Activated CD4-positive, CD25-positive, alpha-beta regulatory T cell treated with anti-CD3 and anti-CD28 coated beads, Interleukin-2, amount 50 U/mL, for 24 hours (primary cell): Measurements from ENCODE around the gene XIRP2.

Experiments used
- ATAC-seq, 2 donors: fragments of 150-1000 bp; cut with Tn5 transposase; one replicate each; pipeline ENCODE4 v1.10.0; 2021; ENCODE audit warnings: mild to moderate bottlenecking in 1 of 2, moderate library complexity in 1 of 2

Gene XIRP2, protein sequence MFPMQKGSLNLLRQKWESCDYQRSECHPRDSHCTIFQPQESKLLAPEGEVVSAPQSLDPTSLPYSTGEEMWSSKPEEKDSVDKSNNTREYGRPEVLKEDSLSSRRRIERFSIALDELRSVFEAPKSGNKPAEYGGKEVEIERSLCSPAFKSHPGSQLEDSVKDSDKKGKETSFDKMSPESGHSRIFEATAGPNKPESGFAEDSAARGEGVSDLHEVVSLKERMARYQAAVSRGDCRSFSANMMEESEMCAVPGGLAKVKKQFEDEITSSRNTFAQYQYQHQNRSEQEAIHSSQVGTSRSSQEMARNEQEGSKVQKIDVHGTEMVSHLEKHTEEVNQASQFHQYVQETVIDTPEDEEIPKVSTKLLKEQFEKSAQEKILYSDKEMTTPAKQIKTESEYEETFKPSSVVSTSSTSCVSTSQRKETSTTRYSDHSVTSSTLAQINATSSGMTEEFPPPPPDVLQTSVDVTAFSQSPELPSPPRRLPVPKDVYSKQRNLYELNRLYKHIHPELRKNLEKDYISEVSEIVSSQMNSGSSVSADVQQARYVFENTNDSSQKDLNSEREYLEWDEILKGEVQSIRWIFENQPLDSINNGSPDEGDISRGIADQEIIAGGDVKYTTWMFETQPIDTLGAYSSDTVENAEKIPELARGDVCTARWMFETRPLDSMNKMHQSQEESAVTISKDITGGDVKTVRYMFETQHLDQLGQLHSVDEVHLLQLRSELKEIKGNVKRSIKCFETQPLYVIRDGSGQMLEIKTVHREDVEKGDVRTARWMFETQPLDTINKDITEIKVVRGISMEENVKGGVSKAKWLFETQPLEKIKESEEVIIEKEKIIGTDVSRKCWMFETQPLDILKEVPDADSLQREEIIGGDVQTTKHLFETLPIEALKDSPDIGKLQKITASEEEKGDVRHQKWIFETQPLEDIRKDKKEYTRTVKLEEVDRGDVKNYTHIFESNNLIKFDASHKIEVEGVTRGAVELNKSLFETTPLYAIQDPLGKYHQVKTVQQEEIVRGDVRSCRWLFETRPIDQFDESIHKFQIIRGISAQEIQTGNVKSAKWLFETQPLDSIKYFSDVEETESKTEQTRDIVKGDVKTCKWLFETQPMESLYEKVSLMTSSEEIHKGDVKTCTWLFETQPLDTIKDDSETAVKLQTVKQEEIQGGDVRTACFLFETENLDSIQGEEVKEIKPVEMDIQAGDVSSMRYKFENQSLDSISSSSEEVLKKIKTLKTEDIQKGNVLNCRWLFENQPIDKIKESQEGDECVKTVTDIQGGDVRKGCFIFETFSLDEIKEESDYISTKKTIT (N-terminal part only)

GRCh38 chr2:166888180-166888579 is at the start of gene XIRP2:
TSS of gene XIRP2 (plus strand) at chr2:166888480. CDS start at chr2:166903483, 15,003 bp downstream.
- ATAC-seq: no peak

- no peak for ATAC-seq
These were observed 47.1 kb upstream of the XIRP2 start for GRCh38 chr2:166841152-166841551.

- no peak for ATAC-seq
These were observed 46.6 kb upstream of the XIRP2 start for GRCh38 chr2:166841679-166842078.

DNA sequence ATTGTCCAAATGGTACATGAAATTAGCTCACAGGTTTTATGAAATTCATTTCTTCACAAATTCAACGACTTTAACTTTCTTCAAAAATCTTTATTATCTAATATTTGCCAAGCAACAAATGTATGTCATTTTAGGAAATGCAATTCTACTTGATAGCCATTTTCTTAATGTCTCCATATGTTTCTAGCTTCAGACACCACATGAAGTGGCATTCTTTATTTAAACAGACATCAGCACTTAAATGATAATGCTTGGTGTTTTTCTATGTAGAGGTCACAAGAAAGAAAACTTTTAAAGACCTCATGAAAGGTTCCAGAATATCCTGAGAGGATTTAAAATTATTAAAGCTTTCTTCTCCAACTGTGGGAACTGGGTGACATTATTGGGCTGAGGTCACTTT is 44.2 kb upstream of the XIRP2 start:
- no peak for ATAC-seq

DNA sequence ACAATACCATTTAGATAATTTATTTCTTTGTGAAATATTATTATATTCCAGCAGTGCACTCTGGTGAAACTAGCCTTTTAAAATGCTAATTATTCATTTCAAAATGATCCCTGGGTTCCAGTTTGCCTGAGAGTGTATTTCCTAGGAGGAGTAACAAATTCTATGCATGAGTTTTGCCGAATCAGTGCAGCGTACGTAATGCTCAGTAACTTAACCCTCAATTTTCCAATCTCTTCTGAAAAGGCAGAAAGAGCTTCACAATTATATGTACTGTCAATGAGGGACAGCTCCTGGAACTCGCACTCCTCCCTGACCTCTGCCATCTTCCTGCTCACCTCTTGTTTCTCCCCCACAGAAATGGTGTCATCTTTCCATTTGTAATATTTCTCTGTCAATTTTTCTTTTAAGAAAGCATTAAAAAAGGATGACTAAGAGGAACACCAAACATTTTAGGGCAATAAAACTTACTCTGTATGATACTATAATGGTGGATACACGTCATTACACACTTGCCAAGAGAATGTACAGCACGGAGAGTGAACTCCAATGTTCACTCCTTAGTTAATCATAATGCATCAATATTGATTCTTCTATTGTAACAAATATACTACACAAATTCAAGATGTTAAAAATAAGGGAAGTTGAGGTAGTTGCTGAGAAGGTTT is 25.7 kb upstream of the XIRP2 start:
- ATAC-seq: no peak

GRCh38 chr2:166867874-166868514 is 20.3 kb upstream of the XIRP2 start:
- no peak for ATAC-seq

DNA sequence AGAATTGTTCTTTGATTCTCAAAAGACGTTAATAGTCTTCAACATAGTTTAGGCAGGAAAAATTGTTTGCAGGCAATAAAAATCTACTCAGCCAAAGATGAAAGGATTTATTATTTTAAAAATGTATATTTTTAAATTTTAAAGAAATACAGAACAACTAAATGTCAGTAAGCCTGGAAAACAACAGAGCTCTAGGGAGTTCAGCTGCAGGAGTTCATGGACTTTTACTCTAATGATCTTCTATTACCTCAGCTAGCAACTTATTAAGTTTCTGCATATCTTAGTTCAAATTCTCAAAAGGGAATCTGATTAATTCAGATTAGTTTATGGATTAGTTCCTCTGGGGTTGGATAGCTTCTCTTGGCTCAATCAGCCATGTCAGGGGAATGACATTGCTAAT is 17.9 kb upstream of the XIRP2 start:
- no peak for ATAC-seq

DNA sequence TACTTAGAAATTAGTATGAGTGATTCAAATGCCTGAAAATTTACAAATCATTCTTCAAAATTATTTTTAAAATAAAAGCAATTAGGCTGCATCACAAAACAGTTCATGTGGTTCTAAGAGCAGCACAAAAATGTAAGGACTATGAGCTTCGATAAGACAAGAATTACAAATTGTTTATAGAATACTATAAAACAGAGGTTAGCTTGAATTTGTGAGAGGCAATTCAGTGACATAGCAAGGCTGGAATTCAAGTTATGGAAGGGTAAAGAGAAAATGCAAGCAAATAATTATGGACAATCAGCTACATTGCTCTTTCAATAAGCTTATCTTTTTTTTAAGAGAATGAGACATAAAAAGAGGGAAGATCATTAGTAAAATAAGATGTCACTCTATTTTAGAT is 7.1 kb upstream of the XIRP2 start:
- no peak for ATAC-seq

- no peak for ATAC-seq
These were observed 5.4 kb upstream of the XIRP2 start for GRCh38 chr2:166882851-166883250.

GRCh38 chr2:166891727-166892126 is 3.4 kb downstream of the XIRP2 start:
- ATAC-seq: no peak

GRCh38 chr2:166892397-166892796 is 4.1 kb downstream of the XIRP2 start:
- ATAC-seq: no peak

DNA sequence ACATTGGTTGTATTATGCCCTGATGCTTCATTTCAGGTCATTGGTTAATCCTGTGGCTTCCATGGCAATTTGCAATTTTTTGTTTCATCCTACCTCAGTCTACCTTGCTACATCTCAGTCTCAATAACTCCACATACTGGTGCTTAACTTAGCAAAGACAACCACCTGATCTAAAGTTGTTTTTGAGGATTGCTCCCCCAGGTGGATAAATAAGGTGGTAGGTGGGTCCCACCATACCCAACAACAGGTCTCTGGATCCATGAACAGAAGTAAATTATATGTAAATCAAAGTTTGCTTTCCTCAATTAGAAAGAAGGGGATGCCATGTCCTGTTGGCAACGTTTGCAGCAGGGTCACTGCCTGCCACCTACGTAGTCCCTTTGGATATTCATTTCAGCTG is 7.0 kb downstream of the XIRP2 start:
- ATAC-seq: no peak

DNA sequence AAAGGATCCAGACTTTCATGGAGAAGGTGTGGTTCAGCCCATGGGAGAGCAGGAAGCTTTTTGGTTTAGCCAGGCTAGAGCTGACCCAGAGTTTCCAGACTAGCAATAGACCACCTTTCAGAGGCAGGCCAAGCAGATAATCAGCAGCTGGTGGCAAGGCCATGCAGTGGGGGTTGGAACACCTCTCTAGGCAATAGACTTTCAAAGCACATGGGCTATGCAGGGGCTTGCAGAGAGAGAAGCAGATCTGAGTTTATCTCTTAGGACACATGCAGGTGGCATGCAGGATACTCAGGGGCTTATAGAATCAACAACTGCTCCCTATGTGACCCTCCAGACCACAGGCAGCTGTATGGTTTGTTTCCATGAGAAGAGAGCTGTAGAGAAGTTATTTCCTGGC is 9.4 kb downstream of the XIRP2 start:
- peak in 1 of 2 donors; percentile 17 for ATAC-seq

DNA sequence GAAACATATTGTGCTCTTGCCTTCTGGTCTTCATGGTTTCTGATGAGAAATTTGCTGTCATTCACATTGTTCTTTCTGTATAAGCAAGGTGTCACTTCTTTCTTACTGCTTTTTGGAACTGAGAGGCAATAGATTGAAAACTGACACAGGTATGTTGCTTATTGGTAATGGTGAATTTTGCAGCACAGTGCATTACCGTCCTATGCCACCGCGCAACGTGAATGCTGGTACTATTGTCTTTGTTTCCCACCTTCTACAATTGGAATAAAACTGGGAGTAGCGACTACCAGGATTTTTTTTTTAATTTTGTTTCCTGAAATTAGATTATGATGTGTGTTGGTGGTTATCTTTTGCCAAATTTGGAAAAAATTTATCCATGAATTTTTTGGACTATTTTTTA is 11.4 kb downstream of the XIRP2 start:
- no peak for ATAC-seq

DNA sequence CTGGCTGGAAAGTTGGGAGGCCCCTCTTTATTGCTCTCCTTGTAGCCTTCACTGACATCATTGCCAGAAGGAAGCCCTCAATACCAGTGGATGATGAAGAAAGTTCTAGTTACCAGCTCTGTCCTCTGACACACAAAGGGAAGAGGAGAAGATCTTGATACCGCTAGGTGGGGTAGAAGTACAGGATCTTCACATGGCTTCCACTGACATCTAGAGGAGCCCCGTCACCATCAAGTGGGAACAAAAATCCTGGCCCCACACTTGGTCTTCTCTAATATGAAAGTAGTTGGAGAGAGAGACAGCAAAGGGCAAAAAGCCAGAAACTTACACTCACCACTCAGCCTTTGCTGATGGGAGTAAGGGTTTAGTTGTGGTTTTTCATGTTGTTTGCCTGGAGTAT is 12.4 kb downstream of the XIRP2 start:
- ATAC-seq: no peak

DNA sequence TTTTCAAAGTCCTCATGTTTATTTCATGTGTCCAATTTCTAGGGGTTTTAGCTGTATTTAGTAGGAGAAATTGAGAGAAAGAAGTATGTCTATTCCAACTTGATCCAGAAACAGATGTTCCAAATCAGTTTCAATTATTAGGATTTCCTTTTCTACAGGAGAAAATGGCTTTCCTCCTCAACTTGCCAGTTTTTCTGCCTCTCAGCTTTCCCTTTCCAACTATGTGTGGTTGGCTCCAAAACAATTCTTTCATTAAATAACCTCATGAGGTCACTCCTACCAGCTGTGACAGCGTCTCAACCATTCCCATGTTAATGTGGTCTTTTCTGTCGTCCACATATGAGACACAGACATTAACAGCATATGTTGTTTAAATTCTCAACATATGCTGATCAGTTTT is 13.1 kb downstream of the XIRP2 start:
- ATAC-seq: no peak

GRCh38 chr2:166916987-166917386 is 28.7 kb downstream of the XIRP2 start:
- ATAC-seq: no peak

GRCh38 chr2:166917415-166917814 is 29.1 kb downstream of the XIRP2 start:
- ATAC-seq: no peak

GRCh38 chr2:166921261-166921896 is 33.1 kb downstream of the XIRP2 start:
- ATAC-seq: no peak

GRCh38 chr2:166924967-166925366 is 36.7 kb downstream of the XIRP2 start:
- no peak for ATAC-seq

DNA sequence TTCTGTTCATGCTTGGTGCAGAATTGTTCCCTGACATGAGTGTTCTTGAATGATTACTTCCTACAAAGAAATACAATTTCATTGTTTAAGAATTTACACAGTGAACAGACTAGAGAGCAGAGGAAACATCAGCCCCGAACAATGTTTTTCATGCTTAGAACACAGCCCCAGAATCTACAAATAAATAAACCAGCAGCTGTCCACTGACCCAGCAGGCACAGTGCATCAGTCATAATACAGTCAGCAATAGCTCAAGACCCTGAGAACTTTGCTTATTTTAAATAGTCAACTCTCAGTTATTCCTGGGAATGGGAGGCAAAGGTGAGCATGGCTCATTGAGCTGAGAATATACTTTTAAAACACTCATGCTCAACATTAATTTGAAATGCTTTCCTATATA is 38.4 kb downstream of the XIRP2 start:
- ATAC-seq: no peak
